Kidney glomerular epithelial cell (primary cell): Measurements from ENCODE around the gene AGAP2.
"Not testable (repeated sequence)": the region's sequence is repeated elsewhere in the genome, so short reads cannot be mapped to it uniquely, and the experiment has no call there.

Source experiments
- DNase-seq: peaks from one replicate; lab custom pipeline; 2025; lab: John Stamatoyannopoulos, UW

The AGAP2 gene

GRCh38 chr12:57694459-57695019 lies 44.0 kb downstream of the AGAP2 start:
- DNase-seq: no peak

- peak; percentile 100 for DNase-seq
These were observed 44.7 kb downstream of the AGAP2 start, which contains the start of gene OS9 for GRCh38 chr12:57693659-57694458. Gene OS9, plus strand, starts transcription at chr12:57694132. Its CDS starts 30 bp downstream, at chr12:57694162.

- DNase-seq: no peak
These were observed 45.3 kb downstream of the AGAP2 start for GRCh38 chr12:57693317-57693658.

GRCh38 chr12:57692500-57692899 lies 46.0 kb downstream of the AGAP2 start:
- no peak for DNase-seq

- no peak for DNase-seq
These were observed 49.6 kb downstream of the AGAP2 start for GRCh38 chr12:57688931-57689330.

GRCh38 chr12:57687862-57688261 lies 50.7 kb downstream of the AGAP2 start:
- no peak for DNase-seq

- no peak for DNase-seq
These were observed 58.8 kb downstream of the AGAP2 start for GRCh38 chr12:57679697-57680096.

GRCh38 chr12:57677947-57678346 lies 60.6 kb downstream of the AGAP2 start:
- DNase-seq: not testable (repeated sequence)

- DNase-seq: no peak
These were observed 63.9 kb downstream of the AGAP2 start for GRCh38 chr12:57674691-57675090.
